HG03175 (cell line): ENCODE results near the gene SLC1A1.
A peak's percentile ranks its signal among the peaks of the same experiment; 100 is the strongest.

Experiments used
- ATAC-seq: cut with Tn5 transposase; IDR thresholded peaks from one replicate; pipeline ENCODE4 v1.9.1; 2021; ENCODE audit warnings: mild to moderate bottlenecking, moderate library complexity; ENCODE audit not compliant: unreplicated experiment

Gene SLC1A1

GRCh38 chr9:4489919-4490704 lies at the start of gene SLC1A1:
Gene SLC1A1 (plus strand): TSS chr9:4490468. CDS start chr9:4490680, 212 bp downstream.
- peak; percentile 69 for ATAC-seq

DNA sequence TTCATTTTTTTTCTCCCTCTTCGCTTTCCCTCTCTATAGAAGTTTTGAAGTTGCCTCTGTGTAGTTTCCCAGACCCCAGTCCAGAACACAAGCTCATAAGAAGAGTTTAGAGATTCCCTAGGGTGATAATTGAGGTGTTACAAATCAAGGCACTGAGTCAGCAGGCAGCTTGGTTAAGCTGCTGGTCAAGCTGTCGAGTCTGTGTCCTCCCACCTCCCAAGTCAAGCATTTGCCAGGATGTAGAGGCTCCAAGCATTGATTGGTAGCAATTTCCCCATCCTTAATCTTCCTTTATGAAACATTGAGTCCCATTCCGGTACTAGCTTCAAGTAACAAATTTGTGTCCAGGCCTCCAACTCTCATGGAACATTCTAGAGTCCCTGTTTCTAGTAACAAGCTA lies 47.5 kb upstream of the SLC1A1 start:
- no peak for ATAC-seq

- ATAC-seq: no peak
Measured at GRCh38 chr9:4443439-4443838, 46.8 kb upstream of the SLC1A1 start.

DNA sequence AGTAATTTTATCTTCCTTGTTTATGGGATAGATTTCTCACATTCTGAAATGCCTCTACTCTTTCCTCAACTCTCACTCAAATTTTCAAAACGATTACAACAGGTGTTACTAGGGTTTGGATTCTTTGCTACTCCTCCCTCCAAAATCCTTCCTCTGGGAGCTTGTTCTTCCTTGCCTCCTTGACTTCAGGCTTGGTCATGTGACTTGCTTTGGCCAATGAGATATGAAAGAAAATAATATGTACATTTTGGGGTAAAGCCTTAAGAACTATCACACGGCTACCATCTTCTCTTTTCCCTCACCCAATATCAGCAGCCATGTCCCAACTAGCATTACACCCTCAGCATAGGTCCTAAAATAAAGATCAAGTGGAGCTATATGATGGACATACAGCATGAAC lies 28.8 kb upstream of the SLC1A1 start:
- no peak for ATAC-seq

DNA sequence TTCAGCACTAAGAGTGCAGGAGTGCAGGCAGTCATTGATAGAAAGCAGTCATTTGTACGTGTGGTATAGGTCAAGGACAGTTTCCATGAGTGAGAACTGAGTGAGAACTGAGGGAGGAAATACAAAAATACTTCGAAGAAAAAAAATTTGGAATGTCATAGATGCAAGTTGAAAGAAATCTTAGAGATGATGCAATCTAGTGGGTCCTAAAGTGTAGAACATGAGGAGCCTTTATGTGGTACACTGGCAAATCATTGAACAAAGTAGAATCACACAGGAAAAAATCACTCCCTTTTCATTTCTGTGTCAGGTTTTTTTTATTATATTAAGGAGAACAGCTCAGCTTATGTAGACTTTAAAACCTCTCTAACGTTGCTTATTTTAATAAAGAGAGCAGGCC lies 26.4 kb upstream of the SLC1A1 start:
- no peak for ATAC-seq

GRCh38 chr9:4464911-4465513 lies 25.3 kb upstream of the SLC1A1 start:
- peak; percentile 97 for ATAC-seq

DNA sequence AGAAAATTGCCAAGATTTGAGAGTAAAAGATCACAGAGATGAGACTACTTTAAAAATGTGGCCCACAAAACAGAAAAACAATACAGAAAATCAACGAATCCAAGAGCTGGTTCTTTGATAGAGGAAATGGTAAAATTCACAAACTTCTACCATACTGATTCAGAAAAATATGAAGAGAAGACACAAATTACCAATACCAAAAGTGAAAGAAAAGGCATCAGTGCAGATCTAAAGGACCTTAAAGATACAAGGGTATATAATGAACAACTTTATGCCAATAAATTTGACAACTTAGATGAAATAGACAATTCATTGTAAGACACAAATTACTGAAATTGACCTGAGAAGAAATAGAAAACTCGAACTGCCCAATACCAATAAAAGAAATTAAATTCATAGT lies 24.4 kb upstream of the SLC1A1 start:
- ATAC-seq: no peak

GRCh38 chr9:4475301-4475700 lies 15.0 kb upstream of the SLC1A1 start:
- no peak for ATAC-seq

DNA sequence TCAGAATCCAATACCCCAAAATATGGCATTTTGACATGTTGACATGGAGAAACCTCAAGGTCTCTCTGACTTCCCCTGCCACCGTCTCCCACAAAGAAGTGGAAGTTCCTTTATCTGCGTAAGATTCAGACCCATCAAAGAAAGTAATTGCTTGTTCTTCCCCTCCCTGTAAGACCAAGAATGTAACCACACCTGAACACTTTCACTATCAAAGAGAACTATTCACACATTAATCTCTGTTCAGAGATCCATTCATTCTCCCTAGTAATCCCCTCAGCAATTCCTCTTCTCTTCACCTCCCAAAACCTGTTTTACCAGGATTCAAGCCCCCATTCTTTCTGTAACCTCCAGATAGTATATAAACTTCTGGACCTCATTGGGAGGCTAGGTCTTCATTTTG lies 4.1 kb upstream of the SLC1A1 start:
- no peak for ATAC-seq

DNA sequence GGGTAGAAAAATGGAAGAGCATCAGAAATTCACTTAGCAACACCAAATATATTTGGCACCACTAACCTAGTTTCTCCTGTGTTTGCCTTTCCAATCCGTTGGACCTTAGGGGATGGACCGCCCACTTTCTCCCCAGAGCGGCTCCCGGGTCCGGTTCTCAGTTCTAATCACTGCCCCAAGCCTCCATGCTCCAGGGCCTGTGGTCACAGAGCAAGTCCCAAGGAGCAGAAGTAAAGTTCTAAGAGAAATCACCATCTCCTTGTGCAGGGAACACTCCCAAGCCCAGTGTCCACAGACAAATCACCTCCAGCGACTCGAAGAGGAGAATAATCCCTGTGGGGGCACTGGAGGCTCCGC lies 728 bp upstream of the SLC1A1 start:
- no peak for ATAC-seq

GRCh38 chr9:4490705-4491625 lies 697 bp downstream of the SLC1A1 start:
- no peak for ATAC-seq

DNA sequence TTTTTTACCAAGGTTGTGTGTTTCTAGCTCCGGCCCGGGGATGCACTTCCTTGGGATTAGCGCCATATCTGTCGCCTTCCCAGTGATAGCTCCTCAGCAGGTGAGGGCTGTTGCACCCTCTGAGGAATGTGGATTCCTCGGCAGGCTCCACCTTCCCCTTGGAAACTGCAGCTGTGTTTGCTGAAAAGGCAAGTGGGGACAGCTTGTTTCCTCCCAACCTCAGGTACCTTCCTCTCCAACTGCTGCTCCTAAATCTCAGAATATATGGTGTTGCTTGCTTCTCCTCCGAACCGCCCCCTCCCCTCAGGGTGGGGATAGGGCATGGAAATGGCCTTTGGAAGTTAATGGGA lies 1.3 kb downstream of the SLC1A1 start:
- ATAC-seq: no peak

- ATAC-seq: no peak
Measured at GRCh38 chr9:4494332-4494731, 4.1 kb downstream of the SLC1A1 start.

DNA sequence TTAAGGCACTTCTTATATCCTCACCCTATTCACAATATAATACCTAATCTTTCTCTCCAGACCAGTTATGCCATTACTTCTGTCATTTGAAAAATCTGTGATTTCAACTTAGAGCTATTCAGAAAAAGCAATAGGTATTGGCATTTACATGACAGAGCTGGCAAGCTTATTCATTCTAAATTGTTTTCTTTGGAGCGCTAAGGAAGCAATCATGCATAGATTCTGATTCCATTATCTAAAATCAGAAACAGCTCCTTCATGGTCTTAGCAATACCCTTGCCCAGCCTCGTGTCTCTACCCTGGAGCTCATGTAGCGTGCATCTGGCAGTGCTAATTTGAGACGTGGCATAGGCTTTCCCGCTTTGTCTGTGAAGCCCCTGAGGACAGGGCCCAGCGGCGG lies 4.5 kb downstream of the SLC1A1 start:
- ATAC-seq: no peak

- ATAC-seq: no peak
Measured at GRCh38 chr9:4495537-4495936, 5.3 kb downstream of the SLC1A1 start.

DNA sequence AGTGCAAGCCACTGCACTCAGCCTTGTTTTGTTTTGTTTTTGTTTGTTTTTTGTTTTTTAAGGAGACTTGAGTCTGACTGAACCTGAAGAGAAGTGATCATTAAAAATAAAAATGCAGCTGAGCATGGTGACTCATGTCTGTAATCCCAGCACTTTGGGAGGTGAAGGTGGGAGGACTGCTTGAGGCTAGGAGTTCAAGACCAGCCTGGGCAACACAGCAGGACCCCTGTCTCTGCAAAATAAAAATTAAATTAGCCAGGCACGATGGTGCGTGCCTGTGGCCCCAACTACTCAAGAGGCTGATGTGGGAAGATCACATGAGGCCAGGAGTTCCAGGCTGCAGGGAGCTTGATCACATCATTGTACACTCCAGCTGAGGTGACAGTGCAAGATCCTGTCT lies 6.2 kb downstream of the SLC1A1 start:
- no peak for ATAC-seq

- ATAC-seq: no peak
Measured at GRCh38 chr9:4497395-4497794, 7.1 kb downstream of the SLC1A1 start.

DNA sequence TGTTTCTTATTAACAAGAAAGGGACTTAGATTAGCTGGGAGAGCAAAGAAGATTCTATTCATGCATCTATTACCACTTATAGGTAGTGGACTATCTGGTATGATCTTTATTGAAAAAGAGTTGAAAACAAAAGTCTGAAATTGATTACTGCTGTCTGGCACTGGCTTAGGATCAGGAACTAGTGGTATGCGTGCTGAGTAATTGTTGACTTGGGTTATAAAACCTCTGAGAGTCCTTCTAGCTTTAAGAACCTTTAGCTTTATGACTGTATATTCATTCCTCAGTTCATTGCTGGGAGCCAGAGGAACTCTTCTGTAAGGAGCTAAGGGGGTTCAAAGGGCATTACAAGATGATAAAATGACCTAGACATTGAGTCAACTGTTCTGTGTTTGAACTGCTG lies 7.6 kb downstream of the SLC1A1 start:
- no peak for ATAC-seq

- ATAC-seq: no peak
Measured at GRCh38 chr9:4499917-4500316, 9.6 kb downstream of the SLC1A1 start.

- no peak for ATAC-seq
Measured at GRCh38 chr9:4501147-4501507, 10.9 kb downstream of the SLC1A1 start.

- no peak for ATAC-seq
Measured at GRCh38 chr9:4502444-4502843, 12.2 kb downstream of the SLC1A1 start.

DNA sequence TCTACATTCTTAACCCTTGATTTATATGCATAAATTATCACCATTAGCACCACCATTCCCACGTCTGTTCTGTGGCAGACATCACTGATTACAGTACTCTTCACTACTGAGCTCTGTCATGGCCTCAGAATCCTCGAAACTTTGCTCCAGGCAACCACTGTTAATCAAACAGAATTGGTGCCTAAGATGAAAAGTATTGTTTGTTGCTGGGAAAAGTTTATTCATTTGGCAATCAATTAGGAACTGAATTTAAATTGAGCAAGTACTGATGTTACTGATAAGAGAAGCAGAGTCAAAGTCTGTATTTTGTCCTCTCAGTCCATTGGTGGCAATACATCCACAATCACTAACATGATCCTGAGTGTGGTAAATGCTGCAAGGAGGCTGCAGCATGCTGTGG lies 12.8 kb downstream of the SLC1A1 start:
- no peak for ATAC-seq
